Hematopoietic multipotent progenitor cell (in vitro differentiated cells): ENCODE data around the gene CPXM1. TPM values are rescaled to one million over a fixed set of nuclear protein-coding genes. Genes with fewer than 3 reads are reported as not detected.
A peak's percentile ranks its signal among the peaks of the same experiment; 100 is the strongest.

Experiments
- DNase-seq, 3 donors: peaks; one replicate each; pipeline ENCODE4 v3.0.0-alpha.2; 2011 to 2015; ENCODE audit warnings: low read depth in 2 of 3, low spot score in 2 of 3
- total RNA-seq: library from RNA; depleted of rRNA; stranded (reverse); fragments of >200 nt; gene quantifications from one replicate; pipeline ENCODE4 v1.2.3, GENCODE V29; 2012

Gene CPXM1
- total RNA-seq, 1 donor = 150 TPM

DNA sequence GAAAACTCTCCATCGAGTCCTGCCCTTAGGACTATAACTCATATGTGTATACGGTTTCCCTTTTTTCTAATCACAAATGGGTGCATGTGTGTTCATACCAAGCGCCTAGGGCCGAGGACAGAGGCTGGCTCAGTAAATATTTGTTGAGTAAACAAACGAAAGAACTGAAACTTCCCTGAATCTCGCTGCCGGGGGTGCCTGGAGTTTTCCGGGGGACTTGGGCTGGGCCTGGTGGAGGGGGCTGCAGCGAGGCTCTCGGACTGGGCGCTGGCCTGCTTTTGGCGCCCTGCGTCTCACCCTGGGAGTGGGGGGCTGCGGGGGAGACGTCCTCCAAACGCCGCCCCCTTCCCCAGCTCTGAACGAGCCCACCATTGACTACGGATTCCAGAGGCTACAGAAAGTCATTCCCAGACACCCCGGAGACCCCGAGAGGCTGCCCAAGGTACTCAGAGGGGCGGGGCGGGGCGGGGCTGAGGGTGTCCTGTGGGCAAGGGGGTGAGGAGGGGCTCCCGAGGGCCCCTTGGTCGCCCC is 49.0 kb downstream of the CPXM1 start:
- DNase-seq = no peak

DNA sequence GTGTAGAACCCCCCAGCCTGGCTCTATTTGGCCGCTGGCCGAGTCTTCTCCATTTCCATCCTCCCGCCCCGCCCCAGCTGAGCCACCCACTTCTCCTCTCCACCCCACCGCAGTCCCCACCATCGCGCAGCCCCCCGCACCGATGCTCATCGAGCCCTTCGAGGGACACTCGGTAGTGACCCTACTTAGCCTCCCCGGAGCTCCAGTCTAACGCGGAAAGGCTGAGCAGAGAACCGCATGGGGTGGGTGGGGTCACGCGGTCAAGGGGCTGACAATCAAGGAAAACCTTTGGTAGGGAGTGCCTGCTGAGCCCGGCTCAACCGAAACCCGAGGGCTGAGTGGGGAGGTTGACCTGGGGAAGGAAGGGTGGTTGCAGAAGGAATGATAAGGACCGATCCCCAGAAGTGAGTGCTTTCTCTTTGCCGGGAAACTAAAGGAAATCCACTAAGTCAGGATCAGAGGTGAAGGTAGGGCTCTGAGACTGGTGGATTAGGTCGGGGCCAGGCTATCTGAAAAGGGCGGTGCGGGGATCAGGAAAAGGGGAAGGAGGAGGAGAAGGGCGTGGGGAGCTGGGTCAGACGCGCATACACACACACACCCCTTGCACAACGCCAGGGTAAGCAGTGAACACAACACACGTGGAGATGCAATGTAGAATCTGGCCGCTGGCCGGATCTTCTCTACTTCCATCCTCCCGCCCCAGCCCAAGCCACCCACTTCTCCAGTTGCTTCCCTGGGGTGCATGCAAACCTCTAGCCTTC is 49.8 kb downstream of the CPXM1 start:
- DNase-seq = peak in 2 of 3 donors; percentile 34 to 45

DNA sequence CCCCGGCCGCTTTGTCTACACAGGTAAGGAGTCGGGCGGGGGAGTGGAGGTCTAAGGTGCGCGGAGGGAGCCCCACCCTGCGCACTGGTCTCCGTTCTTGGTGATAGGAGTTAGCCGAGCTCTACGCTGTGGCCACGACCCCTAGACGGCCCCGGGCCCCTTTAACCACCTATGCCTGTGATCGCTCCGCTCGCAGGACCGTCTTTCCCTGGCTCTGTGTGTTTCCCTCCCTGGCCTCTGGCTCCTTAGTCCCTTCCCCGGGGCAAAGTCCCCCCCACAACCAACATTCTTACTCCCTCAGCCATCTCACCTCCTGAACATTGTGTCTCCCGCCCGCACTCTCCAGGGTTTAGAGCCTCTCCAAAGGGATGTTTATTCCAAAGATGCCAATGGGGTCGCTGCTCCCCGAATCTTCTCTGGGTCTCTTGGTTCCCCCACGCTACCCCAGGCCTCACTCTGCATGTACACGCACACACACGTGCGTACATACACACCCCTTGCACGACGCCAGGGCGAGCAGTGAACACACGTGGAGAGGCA is 50.4 kb downstream of the CPXM1 start:
- no peak for DNase-seq

DNA sequence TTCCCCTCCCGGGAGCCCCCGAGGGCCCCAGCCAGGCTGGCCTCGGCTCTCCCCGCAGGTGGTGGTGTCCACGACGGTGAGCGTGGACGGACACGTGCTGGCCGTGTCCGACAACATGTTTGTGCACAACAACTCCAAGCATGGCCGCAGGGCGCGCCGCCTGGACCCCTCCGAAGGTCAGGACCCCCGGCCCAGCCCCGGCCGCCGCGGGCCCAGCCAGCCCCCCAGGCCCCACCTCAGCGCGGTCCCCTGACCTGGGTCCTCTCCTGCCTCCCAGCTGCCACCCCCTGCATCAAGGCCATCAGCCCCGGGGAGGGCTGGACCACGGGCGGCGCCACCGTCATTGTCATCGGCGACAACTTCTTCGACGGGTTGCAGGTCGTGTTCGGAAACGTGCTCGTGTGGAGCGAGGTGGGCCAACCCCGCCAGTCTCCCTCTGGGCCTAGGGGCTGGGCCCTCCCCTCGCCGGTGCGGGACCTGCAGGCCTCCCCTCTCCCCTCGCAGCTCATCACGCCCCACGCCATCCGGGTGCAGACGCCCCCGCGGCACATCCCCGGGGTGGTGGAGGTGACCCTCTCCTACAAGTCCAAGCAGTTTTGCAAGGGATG is 51.0 kb downstream of the CPXM1 start:
- DNase-seq = no peak

DNA sequence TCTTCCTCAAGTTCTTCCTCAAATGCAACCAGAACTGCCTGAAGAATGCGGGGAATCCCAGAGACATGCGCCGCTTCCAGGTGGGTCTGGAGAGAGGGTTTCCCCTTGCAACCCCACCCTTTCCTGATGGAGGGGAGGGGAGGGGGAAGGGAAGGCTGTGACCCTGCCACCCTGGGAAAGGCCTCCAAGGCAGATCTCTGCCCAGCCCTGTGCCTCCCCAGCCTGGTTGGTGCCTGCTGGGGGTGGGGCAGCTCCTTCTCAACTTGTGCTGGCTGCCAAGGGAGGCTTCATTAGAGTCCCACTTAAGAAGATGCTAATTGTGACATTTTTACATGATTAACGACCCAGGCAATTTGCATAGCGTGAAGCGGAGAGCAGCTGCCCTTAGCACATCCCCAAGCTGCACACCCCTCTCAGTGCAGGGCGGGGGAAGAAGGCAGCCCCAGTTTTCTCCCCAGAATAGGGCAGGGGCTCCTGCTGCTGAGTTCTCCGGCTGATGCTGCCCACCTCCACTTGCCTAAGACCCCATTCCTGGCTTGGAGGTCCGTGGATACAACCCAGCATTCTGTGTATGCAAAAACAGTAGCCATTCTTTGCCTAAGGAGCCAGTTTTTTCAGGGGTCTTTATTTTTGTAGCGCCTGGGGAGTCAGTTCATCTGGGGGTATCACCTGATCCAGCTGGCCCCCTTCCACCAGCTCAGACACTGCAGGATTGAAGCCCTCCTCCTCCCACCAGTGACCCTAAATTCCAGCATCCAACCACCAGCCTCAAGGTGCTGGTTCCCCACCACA is 51.7 kb downstream of the CPXM1 start:
- no peak for DNase-seq

DNA sequence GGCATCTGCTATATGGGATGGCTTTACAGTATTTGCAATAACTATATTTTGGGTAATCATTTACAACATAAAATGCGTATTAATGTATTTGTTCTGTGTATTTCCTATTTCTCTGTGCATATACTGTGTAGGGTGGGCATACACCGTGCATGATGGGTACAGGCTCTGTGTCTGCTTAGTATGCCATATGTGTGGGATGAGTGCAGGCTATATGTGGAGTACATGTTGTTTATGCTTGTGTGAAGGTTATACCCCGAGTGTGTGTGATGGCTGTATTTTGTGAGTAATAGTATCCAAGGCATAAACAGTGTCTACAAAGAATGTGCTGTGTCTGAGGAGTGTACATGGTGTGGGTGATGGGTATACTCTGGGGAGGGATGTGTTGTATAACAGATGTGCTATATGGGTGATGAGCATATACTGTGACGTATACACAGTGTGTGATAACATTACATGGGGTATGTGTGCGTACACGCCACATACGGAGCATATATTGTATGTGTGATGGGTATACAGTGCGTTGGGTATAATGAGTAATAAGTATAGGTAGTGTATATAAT is 52.7 kb downstream of the CPXM1 start:
- no peak for DNase-seq

DNA sequence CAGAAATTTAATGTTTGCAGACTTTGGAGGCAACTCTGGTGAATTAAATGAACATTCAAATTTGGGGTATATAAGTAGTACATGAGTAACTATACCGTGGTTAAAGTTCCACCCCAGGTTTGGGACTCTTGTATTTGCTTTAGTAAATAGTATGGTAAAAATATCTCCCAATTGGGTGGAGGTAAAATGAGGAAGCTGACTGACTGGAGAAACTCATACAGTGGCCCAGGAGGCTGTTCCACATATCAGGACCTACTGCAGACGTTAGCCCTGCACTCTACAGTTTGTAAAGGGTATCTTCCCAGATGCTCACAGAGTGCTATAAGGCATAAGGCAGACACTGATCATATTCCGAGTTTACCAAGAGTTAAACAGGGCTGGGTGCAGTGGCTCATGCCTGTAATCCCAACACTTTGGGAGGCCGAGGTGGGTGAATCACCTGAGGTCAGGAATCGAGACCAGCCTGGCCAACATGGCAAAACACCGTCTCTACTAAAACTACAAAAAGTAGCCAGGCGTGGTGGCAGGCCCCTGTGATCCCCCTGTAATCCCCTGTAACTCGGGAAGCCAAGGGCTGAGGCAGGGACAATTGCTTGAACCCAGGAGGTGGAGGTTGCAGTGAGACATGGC is 53.7 kb downstream of the CPXM1 start:
- no peak for DNase-seq

DNA sequence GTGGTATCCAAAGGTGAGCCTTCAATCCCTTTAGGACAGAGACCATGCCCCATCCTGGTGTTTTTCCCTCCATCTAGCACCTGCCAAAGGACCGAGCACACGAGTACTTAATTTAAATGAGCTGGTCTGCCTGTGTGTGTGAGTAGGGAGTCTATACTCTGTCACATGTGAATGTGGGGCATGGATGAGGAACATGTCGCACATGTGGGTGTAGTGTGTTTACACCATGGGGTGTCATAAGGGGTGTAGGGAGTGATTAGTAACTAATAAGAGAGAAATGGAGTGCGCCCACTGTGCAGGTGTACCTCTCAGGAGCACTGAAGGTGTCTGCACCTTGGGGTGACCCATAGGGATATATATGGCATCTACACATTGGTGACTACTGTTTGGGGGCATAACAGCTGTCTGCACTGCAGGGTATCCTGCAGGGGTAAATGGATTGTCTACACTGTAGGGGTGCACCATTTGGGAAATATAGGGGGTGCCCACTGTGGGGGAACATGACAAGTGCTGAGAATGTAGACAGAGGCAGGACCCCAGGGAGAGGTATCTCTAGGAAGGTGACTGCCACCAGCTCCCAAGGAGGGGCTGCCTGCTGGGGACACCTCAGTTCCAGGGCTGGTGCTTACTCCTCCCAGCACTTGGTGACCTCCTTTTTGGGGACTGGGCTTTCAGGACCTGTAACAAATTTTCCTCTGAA is 54.3 kb downstream of the CPXM1 start:
- no peak for DNase-seq

DNA sequence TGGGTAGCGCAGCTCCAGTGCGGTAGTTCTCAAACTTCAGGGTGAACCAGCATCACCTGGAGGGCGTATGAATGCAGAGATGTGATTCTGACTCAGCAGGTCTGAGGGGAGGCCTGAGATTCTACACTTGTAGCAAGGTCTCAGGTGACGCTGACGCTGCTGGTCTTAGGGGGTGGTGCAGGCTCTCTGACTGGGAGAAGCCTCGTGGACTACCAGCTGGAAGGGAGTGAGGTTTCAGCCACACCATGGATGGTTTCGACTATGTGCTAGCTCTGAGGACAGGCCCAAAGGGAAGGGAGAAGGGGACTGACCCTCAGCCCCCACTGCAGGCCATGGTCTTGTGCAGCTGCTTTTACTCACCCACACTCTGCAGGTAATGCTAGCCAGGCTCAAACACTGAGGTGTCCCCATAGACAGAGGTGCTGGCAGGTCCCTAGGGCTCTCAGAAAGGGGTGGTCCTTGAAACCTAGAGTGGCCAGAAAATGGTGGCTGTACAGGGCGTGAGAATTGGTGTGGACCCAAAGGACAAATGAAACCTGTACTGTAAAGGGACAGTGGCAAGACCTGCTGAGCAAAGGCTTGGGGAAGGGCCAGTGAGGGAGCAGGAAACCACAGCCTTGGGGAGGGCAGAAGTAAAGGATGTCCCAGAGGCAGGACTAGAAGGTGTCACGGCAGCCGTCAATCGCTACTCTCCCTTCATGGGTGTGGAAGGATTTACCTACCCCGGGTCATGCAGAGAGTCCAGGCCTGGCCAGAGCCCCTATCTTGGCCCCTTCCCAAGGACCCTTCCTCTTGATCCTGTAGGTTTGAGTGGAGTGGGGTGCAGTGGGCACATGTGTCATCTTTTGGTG is 55.1 kb downstream of the CPXM1 start:
- no peak for DNase-seq

Other genes with a start within 250 kb of the CPXM1 start
- 183 TPM for gene NOP56, start 148.0 kb downstream of the CPXM1 start, total RNA-seq
- 130 TPM for gene IDH3B, start 136.4 kb downstream of the CPXM1 start, total RNA-seq
- gene EBF4, start 107.8 kb downstream of the CPXM1 start, total RNA-seq = 6.2 TPM
- not detected for gene C20orf141, start 14.4 kb upstream of the CPXM1 start, total RNA-seq
- not detected for gene TMEM239, start 15.7 kb upstream of the CPXM1 start, total RNA-seq
- 64.9 TPM for gene PCED1A, start 40.0 kb upstream of the CPXM1 start, total RNA-seq
- 58.2 TPM for gene VPS16, start 40.1 kb upstream of the CPXM1 start, total RNA-seq
- 45.0 TPM for gene PTPRA, start 72.9 kb upstream of the CPXM1 start, total RNA-seq
- gene GNRH2, start 243.0 kb upstream of the CPXM1 start, total RNA-seq = 0.54 TPM
- gene MRPS26, start 245.4 kb upstream of the CPXM1 start, total RNA-seq = 43.6 TPM